HepG2 (cell line): ENCODE results near the gene AKIRIN1. TPM values are rescaled to one million over a fixed set of nuclear protein-coding genes. Genes with fewer than 3 reads are reported as not detected.

Experiments
- CREM ChIP-seq, 2 experiments: sonication (generic) in 1 of 2; formaldehyde crosslinking in 1 of 2; IDR thresholded peaks; 2 replicates each; pipeline versions ENCODE4 v1.4.0 to v1.6.1; 2016 to 2020; ENCODE audit warnings: antibody characterized with exemption in 1 of 2, mild to moderate bottlenecking in 1 of 2, missing genetic modification reagents in 1 of 2
- FOXP1 ChIP-seq, 2 experiments: fragments of 450-650 bp in 1 of 2; IDR thresholded peaks; 2 replicates each; pipeline ENCODE4 v1.6.1; 2017 to 2018; ENCODE audit warnings: antibody characterized with exemption in 1 of 2
- JDP2 ChIP-seq: sonication (generic); formaldehyde crosslinking; IDR thresholded peaks from 2 replicates; pipeline ENCODE4 v1.8.1; 2022; ENCODE audit warnings: missing genetic modification reagents, borderline replicate concordance
- MEF2D ChIP-seq: sonication (generic); formaldehyde crosslinking; IDR thresholded peaks from 2 replicates; pipeline ENCODE4 v1.5.1; 2020; ENCODE audit warnings: mild to moderate bottlenecking, missing genetic modification reagents
- PAWR ChIP-seq: sonication (generic); formaldehyde crosslinking; IDR thresholded peaks from 2 replicates; pipeline ENCODE4 v1.4.0; 2020; ENCODE audit warnings: missing genetic modification reagents, mild to moderate bottlenecking, borderline replicate concordance
- POLR2AphosphoS5 ChIP-seq: IDR thresholded peaks from 2 replicates; pipeline ENCODE4 v1.6.1; 2012; ENCODE audit warnings: low read depth, low read length
- PRPF4 ChIP-seq: fragments of 200-400 bp; formaldehyde crosslinking; IDR thresholded peaks from 2 replicates; pipeline ENCODE4 v1.6.1; 2016; ENCODE audit warnings: low read length, low read depth; ENCODE audit not compliant: poor library complexity, severe bottlenecking
- SAP130 ChIP-seq: IDR thresholded peaks from 2 replicates; pipeline ENCODE4 v1.6.1; 2016; ENCODE audit warnings: low read depth
- SMC3 ChIP-seq: IDR thresholded peaks from 2 replicates; pipeline ENCODE4 v1.6.1; 2011; ENCODE audit warnings: low read length, improper control_type of control experiment
- SOX5 ChIP-seq: IDR thresholded peaks from 2 replicates; pipeline ENCODE4 v1.6.1; 2016; ENCODE audit warnings: borderline replicate concordance
- TEAD2 ChIP-seq: sonication (generic); formaldehyde crosslinking; IDR thresholded peaks from 2 replicates; pipeline ENCODE4 v1.9.0; 2021; ENCODE audit warnings: missing genetic modification reagents
- WIZ ChIP-seq: sonication (generic); formaldehyde crosslinking; IDR thresholded peaks from 2 replicates; pipeline ENCODE4 v1.5.1; 2020; ENCODE audit warnings: mild to moderate bottlenecking, missing genetic modification reagents
- ZFP36L1 ChIP-seq: sonication (generic); formaldehyde crosslinking; IDR thresholded peaks from 2 replicates; pipeline ENCODE4 v1.8.0; 2022; ENCODE audit warnings: mild to moderate bottlenecking, missing genetic modification reagents, moderate library complexity
- ZNF225 ChIP-seq: sonication (generic); formaldehyde crosslinking; IDR thresholded peaks from 2 replicates; pipeline ENCODE4 v1.4.0; 2020; ENCODE audit warnings: mild to moderate bottlenecking, missing genetic modification reagents
- ZNF30 ChIP-seq: sonication (generic); formaldehyde crosslinking; IDR thresholded peaks from 2 replicates; pipeline ENCODE4 v1.5.0; 2020; ENCODE audit warnings: mild to moderate bottlenecking, missing genetic modification reagents
- ZNF33B ChIP-seq: sonication (generic); formaldehyde crosslinking; IDR thresholded peaks from 2 replicates; pipeline ENCODE4 v1.5.1; 2020; ENCODE audit warnings: mild to moderate bottlenecking, missing genetic modification reagents
- ZNF343 ChIP-seq: sonication (generic); formaldehyde crosslinking; IDR thresholded peaks from 2 replicates; pipeline ENCODE4 v1.4.0; 2020; ENCODE audit warnings: mild to moderate bottlenecking, missing genetic modification reagents
- ZNF432 ChIP-seq: sonication (generic); formaldehyde crosslinking; IDR thresholded peaks from 2 replicates; pipeline ENCODE4 v1.5.0; 2020; ENCODE audit warnings: missing genetic modification reagents, mild to moderate bottlenecking, borderline replicate concordance
- ZNF44 ChIP-seq: sonication (generic); formaldehyde crosslinking; IDR thresholded peaks from 2 replicates; pipeline ENCODE4 v1.5.1; 2020; ENCODE audit warnings: mild to moderate bottlenecking, missing genetic modification reagents
- ZNF746 ChIP-seq: sonication (generic); formaldehyde crosslinking; IDR thresholded peaks from 2 replicates; pipeline ENCODE4 v1.8.0; 2022; ENCODE audit warnings: mild to moderate bottlenecking, missing genetic modification reagents
- ZNF75D ChIP-seq: sonication (generic); formaldehyde crosslinking; IDR thresholded peaks from 2 replicates; pipeline ENCODE4 v1.8.1; 2023; ENCODE audit warnings: missing genetic modification reagents, mild to moderate bottlenecking, borderline replicate concordance
- ZZZ3 ChIP-seq: sonication (generic); formaldehyde crosslinking; IDR thresholded peaks from 2 replicates; pipeline ENCODE4 v1.4.0; 2020; ENCODE audit warnings: missing genetic modification reagents, mild to moderate bottlenecking, borderline replicate concordance
- polyA plus RNA-seq, 8 experiments: library from polyadenylated mRNA; depleted of rRNA in 3 of 8; stranded (reverse) in 7 of 8; unstranded in 1 of 8; fragments of >200 nt; fragmentation: Illumina TruSeq in 4 of 8; extraction: Trizol in 4 of 8; gene quantifications; 2 replicates each; pipeline versions ENCODE4 v1.2.1 to v1.2.3, GENCODE V29; 2011 to 2016; ENCODE audit warnings: low read depth in 4 of 8, missing spikeins in 1 of 8, mixed read lengths in 1 of 8; ENCODE audit not compliant: insufficient read depth in 1 of 8
- total RNA-seq, 5 experiments: library from RNA; depleted of rRNA; stranded (reverse); fragments of >200 nt; fragmentation: Illumina TruSeq; extraction: Trizol; gene quantifications; 2 replicates each; pipeline ENCODE4 v1.2.3, GENCODE V29; 2016; ENCODE audit warnings: low read depth in 1 of 5
- TF ChIP-seq, protein P1 (sequence below): sonication (generic); formaldehyde crosslinking; IDR thresholded peaks from 2 replicates; pipeline ENCODE4 v1.8.1; 2022; ENCODE audit warnings: mild to moderate bottlenecking, missing genetic modification reagents
- TF ChIP-seq, protein P2 (sequence below): sonication (generic); formaldehyde crosslinking; IDR thresholded peaks from 2 replicates; pipeline ENCODE4 v1.9.0; 2021; ENCODE audit warnings: missing genetic modification reagents, borderline replicate concordance
- TF ChIP-seq, protein P3 (sequence below): IDR thresholded peaks from 2 replicates; pipeline ENCODE4 v1.6.1; 2016; ENCODE audit warnings: missing compliant biosample characterization, missing genetic modification reagents, borderline replicate concordance

Gene AKIRIN1
- total and polyA plus RNA-seq, 2 of the 13 experiments (the other 11 are each of a cell fraction or from before 2014, with no cell fraction given), result 123 to 157 TPM

DNA sequence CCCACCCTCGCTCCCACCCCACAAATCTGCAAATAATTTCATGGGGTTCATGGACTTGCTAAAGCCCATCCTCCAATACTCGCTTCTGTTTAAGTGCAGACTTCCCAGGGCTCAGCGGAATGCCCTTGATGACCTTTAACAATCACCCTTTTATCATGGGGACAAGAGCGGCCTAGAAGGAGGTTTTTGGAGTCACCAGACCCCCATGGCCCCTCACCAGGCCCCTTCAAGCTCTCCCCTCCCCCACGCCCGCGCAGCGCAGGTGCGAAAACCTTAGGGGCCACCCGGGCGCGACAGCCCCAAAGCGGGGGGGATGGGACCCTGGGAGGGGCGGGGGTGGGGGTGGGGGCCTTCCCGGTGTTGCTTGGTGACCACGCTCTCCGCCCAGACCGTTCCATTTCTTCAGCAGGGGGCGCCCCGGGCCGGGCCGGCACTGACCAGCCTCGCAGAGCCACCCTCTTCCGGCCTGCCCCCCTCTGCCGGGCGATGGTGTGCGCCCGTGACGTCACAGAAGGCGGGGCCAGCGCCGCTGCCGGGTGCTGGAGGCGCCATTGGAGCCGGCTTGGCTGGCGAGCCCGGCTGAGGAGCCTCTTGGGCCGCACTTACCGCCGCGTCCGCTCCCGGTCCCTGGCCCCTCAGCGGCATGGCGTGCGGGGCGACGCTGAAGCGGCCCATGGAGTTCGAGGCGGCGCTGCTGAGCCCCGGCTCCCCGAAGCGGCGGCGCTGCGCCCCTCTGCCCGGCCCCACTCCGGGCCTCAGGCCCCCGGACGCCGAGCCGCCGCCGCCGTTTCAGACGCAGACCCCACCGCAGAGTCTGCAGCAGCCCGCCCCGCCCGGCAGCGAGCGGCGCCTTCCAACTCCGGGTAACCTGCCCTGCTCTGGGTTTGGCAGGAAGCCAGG lies at the start of gene AKIRIN1 (continued):
- TF ChIP-seq MEF2D (CRISPR knock-in tag) (no peak), ZNF30 (CRISPR knock-in tag) (no peak), PAWR (no peak), ZFP36L1 (CRISPR knock-in tag) (no peak), POLR2AphosphoS5 (peak; percentile 80), JDP2 (CRISPR knock-in tag) (no peak), SMC3 (no peak), SAP130 (peak; percentile 84), TEAD2 (CRISPR knock-in tag) (no peak), ZNF432 (CRISPR knock-in tag) (no peak), ZZZ3 (CRISPR knock-in tag) (no peak), PRPF4 (peak; percentile 98), CREM (IDR thresholded peaks at IDR 0.05) (peak; percentile 73), CREM (CRISPR knock-in tag; IDR thresholded peaks at IDR 0.05) (peak; percentile 52; the same call in 1 of the 2 replicates), ZNF33B (no peak), ZNF225 (CRISPR knock-in tag) (peak; percentile 76; the same call in 1 of the 2 replicates), ZNF75D (CRISPR knock-in tag) (no peak), SOX5 (peak; percentile 52; the same call in 1 of the 2 replicates), ZNF746 (CRISPR knock-in tag) (no peak), FOXP1 (IDR thresholded peaks at IDR 0.05) (no peak), FOXP1 (CRISPR knock-in tag; IDR thresholded peaks at IDR 0.05) (no peak), ZNF343 (CRISPR knock-in tag) (no peak), ZNF44 (CRISPR knock-in tag) (no peak), WIZ (CRISPR knock-in tag) (no peak)
- TF ChIP-seq, protein P1, sequence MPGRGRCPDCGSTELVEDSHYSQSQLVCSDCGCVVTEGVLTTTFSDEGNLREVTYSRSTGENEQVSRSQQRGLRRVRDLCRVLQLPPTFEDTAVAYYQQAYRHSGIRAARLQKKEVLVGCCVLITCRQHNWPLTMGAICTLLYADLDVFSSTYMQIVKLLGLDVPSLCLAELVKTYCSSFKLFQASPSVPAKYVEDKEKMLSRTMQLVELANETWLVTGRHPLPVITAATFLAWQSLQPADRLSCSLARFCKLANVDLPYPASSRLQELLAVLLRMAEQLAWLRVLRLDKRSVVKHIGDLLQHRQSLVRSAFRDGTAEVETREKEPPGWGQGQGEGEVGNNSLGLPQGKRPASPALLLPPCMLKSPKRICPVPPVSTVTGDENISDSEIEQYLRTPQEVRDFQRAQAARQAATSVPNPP, result no peak
- TF ChIP-seq, protein P2, sequence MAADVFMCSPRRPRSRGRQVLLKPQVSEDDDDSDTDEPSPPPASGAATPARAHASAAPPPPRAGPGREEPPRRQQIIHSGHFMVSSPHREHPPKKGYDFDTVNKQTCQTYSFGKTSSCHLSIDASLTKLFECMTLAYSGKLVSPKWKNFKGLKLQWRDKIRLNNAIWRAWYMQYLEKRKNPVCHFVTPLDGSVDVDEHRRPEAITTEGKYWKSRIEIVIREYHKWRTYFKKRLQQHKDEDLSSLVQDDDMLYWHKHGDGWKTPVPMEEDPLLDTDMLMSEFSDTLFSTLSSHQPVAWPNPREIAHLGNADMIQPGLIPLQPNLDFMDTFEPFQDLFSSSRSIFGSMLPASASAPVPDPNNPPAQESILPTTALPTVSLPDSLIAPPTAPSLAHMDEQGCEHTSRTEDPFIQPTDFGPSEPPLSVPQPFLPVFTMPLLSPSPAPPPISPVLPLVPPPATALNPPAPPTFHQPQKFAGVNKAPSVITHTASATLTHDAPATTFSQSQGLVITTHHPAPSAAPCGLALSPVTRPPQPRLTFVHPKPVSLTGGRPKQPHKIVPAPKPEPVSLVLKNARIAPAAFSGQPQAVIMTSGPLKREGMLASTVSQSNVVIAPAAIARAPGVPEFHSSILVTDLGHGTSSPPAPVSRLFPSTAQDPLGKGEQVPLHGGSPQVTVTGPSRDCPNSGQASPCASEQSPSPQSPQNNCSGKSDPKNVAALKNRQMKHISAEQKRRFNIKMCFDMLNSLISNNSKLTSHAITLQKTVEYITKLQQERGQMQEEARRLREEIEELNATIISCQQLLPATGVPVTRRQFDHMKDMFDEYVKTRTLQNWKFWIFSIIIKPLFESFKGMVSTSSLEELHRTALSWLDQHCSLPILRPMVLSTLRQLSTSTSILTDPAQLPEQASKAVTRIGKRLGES (CRISPR knock-in tag), result no peak
- TF ChIP-seq, protein P3, sequence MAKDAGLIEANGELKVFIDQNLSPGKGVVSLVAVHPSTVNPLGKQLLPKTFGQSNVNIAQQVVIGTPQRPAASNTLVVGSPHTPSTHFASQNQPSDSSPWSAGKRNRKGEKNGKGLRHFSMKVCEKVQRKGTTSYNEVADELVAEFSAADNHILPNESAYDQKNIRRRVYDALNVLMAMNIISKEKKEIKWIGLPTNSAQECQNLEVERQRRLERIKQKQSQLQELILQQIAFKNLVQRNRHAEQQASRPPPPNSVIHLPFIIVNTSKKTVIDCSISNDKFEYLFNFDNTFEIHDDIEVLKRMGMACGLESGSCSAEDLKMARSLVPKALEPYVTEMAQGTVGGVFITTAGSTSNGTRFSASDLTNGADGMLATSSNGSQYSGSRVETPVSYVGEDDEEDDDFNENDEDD (CRISPR knock-in tag), result peak; percentile 49; the same call in 1 of the 2 replicates
